Stomach smooth muscle (tissue), 2 donors: Measurements from ENCODE around the gene CIAPIN1.

Source experiments
- H3K27ac ChIP-seq: one replicate; pipeline ENCODE4 v1.7.0; 2013; ENCODE audit warnings: mild to moderate bottlenecking, low read length, inconsistent platforms
- H3K27me3 ChIP-seq, 2 donors: one replicate each; pipeline ENCODE4 v1.7.0; 2013; ENCODE audit warnings: low read length in 2 of 2; ENCODE audit not compliant: insufficient read depth in 2 of 2, control insufficient read depth in 1 of 2
- H3K36me3 ChIP-seq, 2 donors: one replicate each; pipeline ENCODE4 v1.7.0; 2013; ENCODE audit warnings: low read length in 2 of 2; ENCODE audit not compliant: control insufficient read depth in 2 of 2, insufficient read depth in 2 of 2
- H3K4me1 ChIP-seq: one replicate; pipeline ENCODE4 v1.7.0; 2013; ENCODE audit warnings: low read length; ENCODE audit not compliant: control insufficient read depth, insufficient read depth
- H3K4me3 ChIP-seq, 2 donors: one replicate each; pipeline ENCODE4 v1.7.0; 2013; ENCODE audit warnings: low read length in 2 of 2
- H3K9ac ChIP-seq, 2 donors: one replicate each; pipeline ENCODE4 v1.7.0; 2013; ENCODE audit warnings: low read length in 2 of 2, mild to moderate bottlenecking in 1 of 2
- H3K9me3 ChIP-seq, 2 donors: one replicate each; pipeline ENCODE4 v1.7.0; 2013; ENCODE audit warnings: low read length in 2 of 2; ENCODE audit not compliant: control insufficient read depth in 2 of 2
- donor health status: healthy.
- donor health status: Pancreatic carcinoma.

Gene CIAPIN1

GRCh38 chr16:57432989-57433388, 14.2 kb downstream of the CIAPIN1 start:
- no peak overlapping the region for H3K4me3 ChIP-seq
- no peaks in the 10 kb centered on the region for H3K27me3 ChIP-seq
- no peak overlapping the region for H3K9ac ChIP-seq
- no peak overlapping the region for H3K27ac ChIP-seq
- H3K4me1 ChIP-seq = no peaks in the 10 kb centered on the region
- peaks cover 63 to 70% of the 10 kb centered on the region in 2 donors for H3K36me3 ChIP-seq
- H3K9me3 ChIP-seq = no peaks in the 10 kb centered on the region

- H3K9ac ChIP-seq = no peak overlapping the region
- H3K27me3 ChIP-seq = no peaks in the 10 kb centered on the region
- no peaks in the 10 kb centered on the region for H3K4me1 ChIP-seq
- no peak overlapping the region for H3K4me3 ChIP-seq
- no peak overlapping the region for H3K27ac ChIP-seq
- peaks cover 63 to 71% of the 10 kb centered on the region in 2 donors for H3K36me3 ChIP-seq
- H3K9me3 ChIP-seq = no peaks in the 10 kb centered on the region
These were observed 14.7 kb downstream of the CIAPIN1 start for GRCh38 chr16:57432505-57432904.

GRCh38 chr16:57430955-57431354, 16.2 kb downstream of the CIAPIN1 start:
- no peak overlapping the region for H3K4me3 ChIP-seq
- H3K27me3 ChIP-seq = no peaks in the 10 kb centered on the region
- H3K4me1 ChIP-seq = no peaks in the 10 kb centered on the region
- peaks cover 63 to 69% of the 10 kb centered on the region in 2 donors for H3K36me3 ChIP-seq
- no peak overlapping the region for H3K9ac ChIP-seq
- H3K27ac ChIP-seq = no peak overlapping the region
- no peaks in the 10 kb centered on the region for H3K9me3 ChIP-seq

- Histone ChIP-seq H3K4me1 (peaks cover 8% of the 10 kb centered on the region), H3K9me3 (no peaks in the 10 kb centered on the region), H3K36me3 (peaks cover 40 to 44% of the 10 kb centered on the region in 2 donors), H3K9ac (no peak overlapping the region), H3K27ac (no peak overlapping the region), H3K27me3 (no peaks in the 10 kb centered on the region), H3K4me3 (no peak overlapping the region)
These were observed 19.4 kb downstream of the CIAPIN1 start for GRCh38 chr16:57427824-57428223.

GRCh38 chr16:57427307-57427706, 19.9 kb downstream of the CIAPIN1 start:
- H3K27me3 ChIP-seq = no peaks in the 10 kb centered on the region
- H3K4me3 ChIP-seq = no peak overlapping the region
- no peak overlapping the region for H3K9ac ChIP-seq
- H3K36me3 ChIP-seq = peaks cover 35 to 39% of the 10 kb centered on the region in 2 donors
- no peak overlapping the region for H3K27ac ChIP-seq
- peaks cover 9% of the 10 kb centered on the region for H3K4me1 ChIP-seq
- H3K9me3 ChIP-seq = no peaks in the 10 kb centered on the region

GRCh38 chr16:57426356-57426755, 20.8 kb downstream of the CIAPIN1 start:
- Histone ChIP-seq H3K4me1 (peaks cover 13% of the 10 kb centered on the region), H3K4me3 (no peak overlapping the region), H3K9me3 (no peaks in the 10 kb centered on the region), H3K27ac (no peak overlapping the region), H3K27me3 (no peaks in the 10 kb centered on the region), H3K36me3 (peaks cover 28 to 33% of the 10 kb centered on the region in 2 donors), H3K9ac (no peak overlapping the region)

- peaks cover 13% of the 10 kb centered on the region for H3K4me1 ChIP-seq
- H3K4me3 ChIP-seq = no peak overlapping the region
- H3K27ac ChIP-seq = no peak overlapping the region
- peaks cover 11 to 17% of the 10 kb centered on the region in 2 donors for H3K36me3 ChIP-seq
- H3K9ac ChIP-seq = peak overlapping the region in 1 of 2 donors; percentile 2
- no peaks in the 10 kb centered on the region for H3K27me3 ChIP-seq
- H3K9me3 ChIP-seq = no peaks in the 10 kb centered on the region
These were observed 22.6 kb downstream of the CIAPIN1 start for GRCh38 chr16:57424583-57424982.

- H3K36me3 ChIP-seq = peaks cover under 1 to 6% of the 10 kb centered on the region in 2 donors
- no peaks in the 10 kb centered on the region for H3K27me3 ChIP-seq
- no peak overlapping the region for H3K9ac ChIP-seq
- no peak overlapping the region for H3K4me3 ChIP-seq
- H3K9me3 ChIP-seq = no peaks in the 10 kb centered on the region
- peaks cover 24% of the 10 kb centered on the region for H3K4me1 ChIP-seq
- no peak overlapping the region for H3K27ac ChIP-seq
These were observed 24.0 kb downstream of the CIAPIN1 start for GRCh38 chr16:57423152-57423551.

- H3K36me3 ChIP-seq = peaks cover 0 to 2% of the 10 kb centered on the region in 2 donors
- H3K4me1 ChIP-seq = peaks cover 25% of the 10 kb centered on the region
- H3K9me3 ChIP-seq = no peaks in the 10 kb centered on the region
- H3K9ac ChIP-seq = peak overlapping the region in 1 of 2 donors; percentile 2
- H3K4me3 ChIP-seq = no peak overlapping the region
- no peaks in the 10 kb centered on the region for H3K27me3 ChIP-seq
- no peak overlapping the region for H3K27ac ChIP-seq
These were observed 24.9 kb downstream of the CIAPIN1 start for GRCh38 chr16:57422026-57422944.

- Histone ChIP-seq H3K27ac (no peak overlapping the region), H3K9ac (peak overlapping the region in 1 of 2 donors; percentile 9), H3K4me3 (no peak overlapping the region), H3K4me1 (peaks cover 25% of the 10 kb centered on the region), H3K36me3 (no peaks in the 10 kb centered on the region), H3K9me3 (no peaks in the 10 kb centered on the region), H3K27me3 (no peaks in the 10 kb centered on the region)
These were observed 27.7 kb downstream of the CIAPIN1 start for GRCh38 chr16:57419506-57419905.

- H3K27ac ChIP-seq = no peak overlapping the region
- H3K4me3 ChIP-seq = no peak overlapping the region
- peaks cover 19% of the 10 kb centered on the region for H3K4me1 ChIP-seq
- H3K36me3 ChIP-seq = no peaks in the 10 kb centered on the region
- H3K9me3 ChIP-seq = no peaks in the 10 kb centered on the region
- H3K27me3 ChIP-seq = peaks cover 0 to 2% of the 10 kb centered on the region in 2 donors
- no peak overlapping the region for H3K9ac ChIP-seq
These were observed 31.1 kb downstream of the CIAPIN1 start for GRCh38 chr16:57416084-57416483.
